Suprapubic skin (tissue), 4 donors: ENCODE data around the gene SHKBP1. TPM values are rescaled to one million over a fixed set of nuclear protein-coding genes. Genes with fewer than 3 reads are reported as not detected.

Experiments
- DNase-seq, 2 donors: peaks; one replicate each; pipeline ENCODE4 v3.0.0-alpha.2; 2019; ENCODE audit warnings: low spot score in 2 of 2
- H3K27ac ChIP-seq: fragments of 200-600 bp; sonication (generic); one replicate; pipeline ENCODE4 v1.5.1; 2019
- H3K27me3 ChIP-seq: fragments of 200-600 bp; sonication (generic); one replicate; pipeline ENCODE4 v1.5.1; 2019
- H3K36me3 ChIP-seq: fragments of 200-600 bp; sonication (generic); one replicate; pipeline ENCODE4 v1.5.1; 2019
- H3K4me1 ChIP-seq: fragments of 200-600 bp; sonication (generic); one replicate; pipeline ENCODE4 v1.5.1; 2019
- H3K4me3 ChIP-seq: fragments of 200-600 bp; sonication (generic); one replicate; pipeline ENCODE4 v1.5.1; 2019; ENCODE audit warnings: mild to moderate bottlenecking
- H3K9me3 ChIP-seq: fragments of 200-600 bp; sonication (generic); one replicate; pipeline ENCODE4 v1.5.1; 2019
- CTCF ChIP-seq, 2 donors: fragments of 200-600 bp in 1 of 2; fragments of 450-650 bp in 1 of 2; sonication (generic) in 1 of 2; IDR thresholded peaks; one replicate each; pipeline ENCODE4 v1.5.1; 2016 to 2019; ENCODE audit warnings: antibody characterized with exemption in 2 of 2, mild to moderate bottlenecking in 1 of 2, moderate library complexity in 1 of 2
- EP300 ChIP-seq: sonication (generic); formaldehyde crosslinking; IDR thresholded peaks from one replicate; pipeline ENCODE4 v1.6.1; 2017; ENCODE audit warnings: antibody characterized with exemption
- POLR2A ChIP-seq, 2 donors: fragments of 450-650 bp; IDR thresholded peaks; one replicate each; pipeline ENCODE4 v1.6.1; 2017; ENCODE audit warnings: antibody characterized with exemption in 2 of 2, mild to moderate bottlenecking in 2 of 2, moderate library complexity in 2 of 2
- POLR2AphosphoS5 ChIP-seq, 3 donors: sonication (generic); formaldehyde crosslinking; IDR thresholded peaks; one replicate each; pipeline ENCODE4 v1.6.1; 2017; ENCODE audit warnings: antibody characterized with exemption in 3 of 3
- WGBS: methylation state at CpG from one replicate; pipeline ENCODE4 v1.1.5; 2018; 5-methylcytosine and 5-hydroxymethylcytosine counted together
- total RNA-seq, 4 donors: library from RNA; depleted of rRNA; stranded (reverse); fragments of >200 nt; gene quantifications; one replicate each; pipeline ENCODE4 v1.1.0, GENCODE V29; 2016

SHKBP1 gene
- total RNA-seq, 4 donors from 2014 or later, result 42.2 to 58.3 (median 51.1) TPM

- peaks cover 3% of the 10 kb centered on the region for H3K36me3 ChIP-seq
- 15% methylated on average over 6 of the region's 75 CpGs for WGBS
These were observed 46.4 kb upstream of the SHKBP1 start for GRCh38 chr19:40530091-40530901.

GRCh38 chr19:40533508-40533907, 43.2 kb upstream of the SHKBP1 start:
- H3K36me3 ChIP-seq, result peaks cover 3% of the 10 kb centered on the region
- 86% methylated on average over 2 of the region's 2 CpGs for WGBS
- no peak for TF ChIP-seq CTCF (IDR thresholded peaks at IDR 0.05)
- no peak for TF ChIP-seq POLR2A (IDR thresholded peaks at IDR 0.05)
- no peak for TF ChIP-seq POLR2AphosphoS5 (IDR thresholded peaks at IDR 0.05)
- TF ChIP-seq EP300, result no peak
- peaks cover 23% of the 10 kb centered on the region for H3K4me1 ChIP-seq
- peaks cover 16% of the 10 kb centered on the region for H3K27me3 ChIP-seq
- DNase-seq, result no peak
- H3K27ac ChIP-seq, result no peak overlapping the region
- no peaks in the 10 kb centered on the region for H3K9me3 ChIP-seq
- H3K4me3 ChIP-seq, result no peak overlapping the region

More at GRCh38 chr19:40530091-40530901, 46.4 kb upstream of the SHKBP1 start:
- DNase-seq, result no peak
- Histone ChIP-seq H3K4me3 (peak overlapping the region; percentile 61), H3K9me3 (no peaks in the 10 kb centered on the region), H3K27ac (no peak overlapping the region), H3K4me1 (peaks cover 23% of the 10 kb centered on the region), H3K27me3 (peaks cover 16% of the 10 kb centered on the region)
- TF ChIP-seq CTCF (IDR thresholded peaks at IDR 0.05) (no peak), EP300 (no peak), POLR2AphosphoS5 (IDR thresholded peaks at IDR 0.05) (no peak), POLR2A (IDR thresholded peaks at IDR 0.05) (no peak)

GRCh38 chr19:40534148-40534547, 42.5 kb upstream of the SHKBP1 start:
- 88% methylated on average over 3 of the region's 4 CpGs for WGBS
- DNase-seq, result no peak
- Histone ChIP-seq H3K4me3 (no peak overlapping the region), H3K4me1 (peaks cover 19% of the 10 kb centered on the region), H3K9me3 (no peaks in the 10 kb centered on the region), H3K27me3 (peaks cover 16% of the 10 kb centered on the region), H3K36me3 (peaks cover 3% of the 10 kb centered on the region), H3K27ac (no peak overlapping the region)
- TF ChIP-seq EP300 (no peak), POLR2A (IDR thresholded peaks at IDR 0.05) (no peak), POLR2AphosphoS5 (IDR thresholded peaks at IDR 0.05) (no peak), CTCF (IDR thresholded peaks at IDR 0.05) (no peak)

GRCh38 chr19:40539070-40539469, 37.6 kb upstream of the SHKBP1 start:
- H3K4me3 ChIP-seq, result no peak overlapping the region
- 83% methylated on average over 4 of the region's 4 CpGs for WGBS
- TF ChIP-seq CTCF (IDR thresholded peaks at IDR 0.05) (no peak), POLR2A (IDR thresholded peaks at IDR 0.05) (no peak), POLR2AphosphoS5 (IDR thresholded peaks at IDR 0.05) (no peak), EP300 (no peak)
- no peaks in the 10 kb centered on the region for H3K9me3 ChIP-seq
- H3K27me3 ChIP-seq, result no peaks in the 10 kb centered on the region
- DNase-seq, result no peak
- no peak overlapping the region for H3K27ac ChIP-seq
- peaks cover 3% of the 10 kb centered on the region for H3K36me3 ChIP-seq
- peaks cover 9% of the 10 kb centered on the region for H3K4me1 ChIP-seq

GRCh38 chr19:40542202-40542859, 34.3 kb upstream of the SHKBP1 start:
- Histone ChIP-seq H3K4me1 (peaks cover 9% of the 10 kb centered on the region), H3K27ac (no peak overlapping the region), H3K36me3 (no peaks in the 10 kb centered on the region), H3K4me3 (no peak overlapping the region), H3K27me3 (no peaks in the 10 kb centered on the region), H3K9me3 (no peaks in the 10 kb centered on the region)
- 35% methylated on average over 6 of the region's 6 CpGs for WGBS
- no peak for TF ChIP-seq POLR2AphosphoS5 (IDR thresholded peaks at IDR 0.05)
- no peak for TF ChIP-seq POLR2A (IDR thresholded peaks at IDR 0.05)
- no peak for TF ChIP-seq CTCF (IDR thresholded peaks at IDR 0.05)
- TF ChIP-seq EP300, result no peak
- no peak for DNase-seq
